ENCODE measurements around the gene GPR15. TPM values are rescaled to one million over a fixed set of nuclear protein-coding genes. Genes with fewer than 3 reads are reported as not detected.

Gene GPR15
- total RNA-seq, 2 experiments from 2014 or later: 31.0 to 35.0 TPM

DNA sequence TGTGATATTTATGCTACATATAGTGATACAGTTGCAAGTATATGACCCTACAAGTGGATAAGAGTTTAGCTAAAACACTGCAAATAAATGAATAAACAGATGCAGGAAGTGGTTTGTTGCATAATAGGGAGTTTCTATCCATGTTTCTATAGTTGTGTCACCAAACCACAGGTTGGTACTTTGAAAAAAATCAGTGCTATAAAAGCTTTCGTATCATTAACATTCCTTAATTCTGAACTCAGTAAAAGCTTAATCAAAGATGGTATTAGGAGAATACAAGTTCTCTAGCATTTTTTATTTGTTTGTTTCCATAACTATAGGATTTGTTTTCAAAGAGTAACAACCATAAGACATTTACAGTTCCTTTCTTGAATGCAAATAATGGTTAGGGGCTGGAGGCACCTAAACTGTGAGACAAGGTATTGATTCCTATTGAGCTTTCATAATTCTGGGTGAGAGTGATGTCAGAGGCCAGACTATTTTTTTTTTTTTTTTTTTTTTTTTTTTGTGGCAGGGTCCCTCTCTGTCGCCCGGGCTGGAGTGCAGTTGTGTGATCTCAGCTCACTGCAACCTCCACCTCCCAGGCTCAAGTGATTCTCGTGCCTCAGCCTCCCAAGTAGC is 32.0 kb downstream of the GPR15 start:
- DNase-seq: no peak
- Mint-ChIP-seq H3K27me3 (no peaks in the 10 kb centered on the region), H3K4me3 (peak overlapping the region; percentile 53), H3K36me3 (ENCODE audit: low read depth) (peaks cover 25% of the 10 kb centered on the region), H3K4me1 (peaks cover 84% of the 10 kb centered on the region), H3K27ac (peak overlapping the region; percentile 99), H3K9me3 (peaks cover 4% of the 10 kb centered on the region)
- ChIA-PET CTCF (interaction anchor here (0.7 to 2.9 kb wide), 7 partner anchors 8 to 525 kb away, joined by 3 to 11 read pairs (median 4); no protein-coding TSS in a partner anchor), POLR2A (interaction anchor here (0.6 to 1.6 kb wide), 4 partner anchors 9 to 558 kb away, joined by 3 to 6 read pairs (median 4); partner anchors contain the start of gene CLDND1)

DNA sequence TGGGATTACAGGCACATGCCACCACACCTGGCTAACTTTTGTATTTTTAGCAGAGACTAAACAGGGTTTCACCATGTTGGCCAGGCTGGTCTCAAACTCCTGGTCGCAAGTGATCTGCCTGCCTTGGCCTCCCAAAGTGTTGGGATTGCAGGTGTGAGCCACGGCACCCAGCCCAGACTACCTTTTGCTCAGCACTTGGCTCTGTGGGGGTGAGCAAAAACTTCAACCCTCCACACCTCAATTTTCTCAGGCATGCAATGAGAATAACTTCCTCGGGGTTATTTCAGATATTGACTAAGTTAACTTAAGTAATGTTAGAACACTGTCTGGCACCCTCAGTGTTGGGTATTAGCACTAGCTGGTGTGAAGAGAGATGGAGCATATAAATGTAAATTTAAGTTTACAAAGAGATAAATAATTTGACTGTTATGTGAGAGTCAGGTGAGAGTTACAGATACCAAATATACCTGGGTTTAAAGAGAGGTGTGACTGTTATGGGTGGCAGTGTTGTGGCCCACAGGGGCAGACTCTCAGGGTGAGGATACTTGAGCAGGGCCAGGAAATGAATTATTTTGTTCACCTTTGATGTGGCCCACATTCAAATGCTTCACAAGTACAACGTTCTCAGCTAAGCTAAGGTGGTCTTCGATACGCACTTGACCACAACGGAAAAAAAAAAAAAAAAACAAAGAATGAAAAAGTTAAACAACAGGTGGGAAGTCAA is 32.7 kb downstream of the GPR15 start:
- peaks cover 9% of the 10 kb centered on the region for H3K9me3 Mint-ChIP-seq
- H3K27me3 Mint-ChIP-seq: no peaks in the 10 kb centered on the region
- H3K4me3 Mint-ChIP-seq: peak overlapping the region; percentile 69
- ChIA-PET CTCF (interaction anchor here (0.7 to 2.9 kb wide), 10 partner anchors 8 to 526 kb away, joined by 3 to 11 read pairs (median 4); no protein-coding TSS in a partner anchor), POLR2A (interaction anchor here (0.6 to 1.6 kb wide), 5 partner anchors 9 to 1378 kb away, joined by 3 to 6 read pairs (median 4); partner anchors contain the start of gene CLDND1)
- H3K27ac Mint-ChIP-seq: peak overlapping the region; percentile 99
- peaks cover 84% of the 10 kb centered on the region for H3K4me1 Mint-ChIP-seq
- DNase-seq: peak; percentile 51
- peaks cover 24% of the 10 kb centered on the region for H3K36me3 Mint-ChIP-seq (ENCODE audit: low read depth)

DNA sequence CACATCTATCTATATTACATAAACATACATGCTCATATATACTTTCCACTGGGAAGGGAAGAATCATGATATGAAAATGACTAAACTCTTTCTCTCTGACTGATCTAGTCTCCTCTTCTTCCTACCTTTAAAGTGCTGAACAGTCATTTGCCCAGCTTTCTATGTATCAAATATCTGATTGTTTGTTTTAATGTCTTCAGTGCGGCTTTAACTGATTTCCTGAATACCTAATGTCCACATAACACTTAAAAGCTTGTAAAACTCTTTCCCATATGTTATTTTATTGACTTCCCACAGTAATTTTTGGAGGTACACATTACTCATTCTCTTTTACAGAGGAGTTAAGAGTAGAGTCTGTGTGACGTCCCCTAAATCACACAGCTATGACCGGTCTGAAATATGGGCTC is 33.5 kb downstream of the GPR15 start:
- Mint-ChIP-seq H3K4me3 (peak overlapping the region; percentile 34), H3K9me3 (peaks cover 9% of the 10 kb centered on the region), H3K27ac (peak overlapping the region; percentile 99), H3K36me3 (ENCODE audit: low read depth) (peaks cover 24% of the 10 kb centered on the region), H3K4me1 (peaks cover 83% of the 10 kb centered on the region), H3K27me3 (no peaks in the 10 kb centered on the region)
- DNase-seq: no peak
- ChIA-PET POLR2A (interaction anchor here (0.6 to 1.6 kb wide), 3 partner anchors 9 to 29 kb away, joined by 4 read pairs; no protein-coding TSS in a partner anchor), CTCF (interaction anchor here (1.0 to 1.5 kb wide), 6 partner anchors 14 to 525 kb away, joined by 3 to 4 read pairs (median 3); no protein-coding TSS in a partner anchor)

DNA sequence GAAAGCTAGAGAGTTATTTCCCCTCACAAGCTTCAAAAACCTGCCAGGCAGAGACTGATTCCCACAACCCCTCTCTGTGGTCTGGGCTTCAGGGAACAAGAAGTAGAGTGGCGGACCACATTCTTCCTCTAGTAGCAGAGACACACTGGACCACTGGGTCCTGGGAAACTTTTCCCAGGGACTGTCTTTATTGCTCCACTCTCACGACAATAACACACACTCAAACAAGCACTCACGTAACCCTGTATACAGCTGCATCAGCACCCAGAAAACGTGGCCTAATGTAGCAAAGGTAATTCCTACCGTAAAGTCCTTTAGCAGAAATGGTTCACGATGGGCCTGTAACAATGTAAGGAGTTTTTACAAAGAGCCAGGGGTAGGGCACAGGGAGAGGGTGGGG is 34.1 kb downstream of the GPR15 start:
- ChIA-PET POLR2A (interaction anchor here (0.6 to 1.1 kb wide), 2 partner anchors 10 to 28 kb away, joined by 4 read pairs; no protein-coding TSS in a partner anchor), CTCF (interaction anchor here (1.0 to 1.5 kb wide), 7 partner anchors 8 to 526 kb away, joined by 3 to 4 read pairs (median 4); no protein-coding TSS in a partner anchor)
- no peak for DNase-seq
- Mint-ChIP-seq H3K36me3 (ENCODE audit: low read depth) (peaks cover 26% of the 10 kb centered on the region), H3K9me3 (peaks cover 9% of the 10 kb centered on the region), H3K27ac (peak overlapping the region; percentile 99), H3K4me3 (no peak overlapping the region), H3K27me3 (no peaks in the 10 kb centered on the region), H3K4me1 (peaks cover 83% of the 10 kb centered on the region)

DNA sequence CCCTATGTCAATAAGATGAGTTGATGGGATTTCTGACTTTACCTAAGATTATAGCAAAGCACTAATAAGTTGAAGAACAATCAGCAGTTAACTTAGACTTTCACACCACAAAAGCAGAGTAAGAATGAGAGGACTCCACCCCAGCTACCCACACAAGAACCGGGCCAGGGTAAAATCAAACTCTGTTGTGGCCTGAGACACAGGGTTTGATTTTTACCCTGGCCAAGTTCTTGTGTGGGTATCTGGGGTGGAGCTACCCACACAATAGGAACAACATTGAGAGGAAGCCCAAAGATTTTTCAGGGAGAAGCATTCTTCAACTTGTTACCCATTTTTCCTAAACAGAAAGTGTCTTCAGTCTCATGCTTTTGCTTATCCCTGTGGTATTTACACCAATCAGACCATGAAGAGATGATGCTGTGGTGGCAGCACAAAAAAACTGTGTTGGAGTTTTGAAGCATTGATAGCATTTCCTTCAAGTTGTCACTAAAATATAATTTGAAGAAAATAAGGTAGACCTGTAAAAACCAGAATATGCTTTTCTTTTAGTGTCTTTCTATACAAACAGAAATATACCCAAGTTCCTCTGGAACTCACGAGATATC is 36.0 kb downstream of the GPR15 start:
- H3K27ac Mint-ChIP-seq: peak overlapping the region; percentile 99
- peak; percentile 51 for DNase-seq
- no peaks in the 10 kb centered on the region for H3K27me3 Mint-ChIP-seq
- H3K36me3 Mint-ChIP-seq (ENCODE audit: low read depth): peaks cover 28% of the 10 kb centered on the region
- peaks cover 9% of the 10 kb centered on the region for H3K9me3 Mint-ChIP-seq
- CTCF ChIA-PET: no interaction called here
- peak overlapping the region; percentile 18 for H3K4me3 Mint-ChIP-seq
- H3K4me1 Mint-ChIP-seq: peaks cover 82% of the 10 kb centered on the region
- POLR2A ChIA-PET: no interaction called here

DNA sequence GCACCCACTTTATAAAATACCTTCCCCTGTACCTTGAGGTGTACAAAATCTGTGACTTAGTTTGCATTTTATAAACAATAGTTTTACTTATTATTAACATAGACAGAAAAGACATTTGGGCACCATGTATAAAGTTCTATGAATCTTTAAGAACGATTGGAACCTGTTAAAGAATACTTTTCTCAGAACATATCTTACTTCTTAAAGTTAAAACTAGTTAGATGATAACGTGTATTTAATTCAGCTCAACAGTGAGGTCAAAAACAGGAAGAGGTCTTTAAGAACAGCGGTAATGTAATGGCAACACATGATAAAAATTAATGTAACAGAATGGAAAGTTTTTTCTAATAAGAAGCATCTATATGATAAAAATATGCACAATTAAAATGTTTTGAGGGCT is 36.6 kb downstream of the GPR15 start:
- no peak for DNase-seq
- H3K4me3 Mint-ChIP-seq: no peak overlapping the region
- CTCF ChIA-PET: no interaction called here
- POLR2A ChIA-PET: no interaction called here
- H3K27me3 Mint-ChIP-seq: no peaks in the 10 kb centered on the region
- H3K9me3 Mint-ChIP-seq: peaks cover 9% of the 10 kb centered on the region
- H3K27ac Mint-ChIP-seq: peak overlapping the region; percentile 99
- H3K4me1 Mint-ChIP-seq: peaks cover 82% of the 10 kb centered on the region
- peaks cover 28% of the 10 kb centered on the region for H3K36me3 Mint-ChIP-seq (ENCODE audit: low read depth)

DNA sequence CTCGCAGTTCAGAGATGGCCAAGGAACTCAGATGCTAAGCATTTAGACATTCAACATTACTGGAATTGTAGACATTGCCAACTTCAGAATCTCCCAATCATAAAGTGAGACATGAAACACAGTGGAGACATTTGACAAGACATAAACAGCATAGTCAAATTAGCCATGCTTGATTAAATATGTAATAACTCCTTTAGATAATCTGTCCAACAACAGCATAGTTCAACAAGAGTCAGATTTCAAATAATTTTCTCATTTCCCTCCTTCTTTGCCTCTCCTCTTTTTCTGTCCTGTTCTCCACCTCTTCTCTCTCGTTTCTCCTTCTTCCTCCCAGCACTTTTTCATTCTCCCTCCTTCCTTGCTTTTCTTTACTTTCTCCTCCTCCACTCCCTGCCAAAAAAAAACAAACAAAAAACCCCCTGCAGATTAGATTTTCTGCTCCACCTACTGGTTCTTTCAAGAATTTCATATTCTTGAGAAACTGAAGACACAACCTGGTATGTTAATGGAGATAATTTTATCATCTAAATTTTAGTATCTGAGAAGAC is 41.5 kb downstream of the GPR15 start:
- Mint-ChIP-seq H3K4me1 (peaks cover 68% of the 10 kb centered on the region), H3K27me3 (no peaks in the 10 kb centered on the region), H3K9me3 (peaks cover 17% of the 10 kb centered on the region), H3K4me3 (peak overlapping the region; percentile 35), H3K36me3 (ENCODE audit: low read depth) (peaks cover 50% of the 10 kb centered on the region), H3K27ac (peak overlapping the region; percentile 85)
- DNase-seq: no peak
- CTCF ChIA-PET: interaction anchor here (1.1 to 2.1 kb wide), 6 partner anchors 8 to 56 kb away, joined by 3 to 11 read pairs (median 4); no protein-coding TSS in a partner anchor
- POLR2A ChIA-PET: no interaction called here

DNA sequence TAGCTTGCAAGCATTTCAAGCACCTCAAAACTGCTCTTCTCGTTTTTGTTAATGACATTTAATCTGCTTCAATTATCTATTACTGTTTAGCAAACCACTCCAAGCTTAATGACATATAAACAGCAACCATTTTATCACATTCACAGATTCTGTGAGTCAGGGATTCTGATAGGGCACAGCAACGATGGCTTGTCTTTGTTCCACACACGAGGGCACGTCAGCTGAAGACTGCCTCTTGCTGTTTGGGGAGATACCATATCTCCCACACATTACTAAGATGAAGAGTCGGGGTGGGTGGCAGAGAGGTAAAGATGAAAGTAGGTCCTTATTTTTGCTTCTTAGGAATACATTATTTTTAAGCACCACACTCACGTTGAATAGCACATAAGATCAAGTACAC is 42.4 kb downstream of the GPR15 start:
- POLR2A ChIA-PET: no interaction called here
- no peak overlapping the region for H3K4me3 Mint-ChIP-seq
- H3K36me3 Mint-ChIP-seq (ENCODE audit: low read depth): peaks cover 54% of the 10 kb centered on the region
- H3K27me3 Mint-ChIP-seq: no peaks in the 10 kb centered on the region
- peaks cover 64% of the 10 kb centered on the region for H3K4me1 Mint-ChIP-seq
- peaks cover 14% of the 10 kb centered on the region for H3K9me3 Mint-ChIP-seq
- CTCF ChIA-PET: interaction anchor here (0.7 to 1.7 kb wide), 5 partner anchors 16 to 62 kb away, joined by 3 to 5 read pairs (median 3); partner anchors contain the start of gene CPOX
- H3K27ac Mint-ChIP-seq: peak overlapping the region; percentile 85
- no peak for DNase-seq

DNA sequence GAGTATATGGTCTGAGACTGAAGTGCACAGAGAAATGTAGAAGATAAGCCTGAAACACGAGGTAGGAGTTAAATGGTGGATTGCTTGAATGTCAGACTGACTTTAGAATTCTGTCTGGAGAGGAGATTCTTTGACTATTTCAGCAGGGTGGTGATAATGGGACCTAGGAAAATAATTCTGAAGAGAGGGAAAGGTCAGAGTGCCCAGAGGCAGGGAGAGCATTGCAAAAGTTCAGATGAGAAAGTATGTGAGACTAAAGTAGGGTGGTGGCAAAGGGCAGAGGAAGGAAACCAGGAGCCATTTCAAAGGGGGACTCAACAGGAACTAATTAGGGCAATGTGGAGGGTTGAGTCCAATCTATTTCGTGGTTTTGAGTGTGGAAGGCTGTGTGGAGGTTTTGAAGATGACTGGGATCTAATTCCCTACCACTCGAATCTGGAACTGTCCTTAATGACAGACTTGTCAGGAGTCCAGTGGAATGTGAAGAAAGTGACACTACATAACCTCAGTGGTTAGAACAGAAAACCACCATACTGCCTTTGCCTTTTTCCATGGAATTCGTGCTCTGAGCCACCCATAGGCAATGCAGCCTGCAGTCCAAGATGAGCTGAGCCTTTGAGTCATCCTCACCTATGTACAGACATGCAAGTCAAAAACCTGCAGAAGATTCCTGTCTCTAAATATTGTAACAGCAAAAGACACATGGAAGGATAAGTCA is 45.6 kb downstream of the GPR15 start:
- Mint-ChIP-seq H3K36me3 (ENCODE audit: low read depth) (peaks cover 66% of the 10 kb centered on the region), H3K27me3 (no peaks in the 10 kb centered on the region), H3K4me3 (no peak overlapping the region), H3K9me3 (peaks cover 8% of the 10 kb centered on the region), H3K4me1 (peaks cover 61% of the 10 kb centered on the region), H3K27ac (no peak overlapping the region)
- CTCF ChIA-PET: interaction anchor here (1.1 to 1.5 kb wide), 2 partner anchors 12 to 19 kb away, joined by 4 read pairs; no protein-coding TSS in a partner anchor
- no peak for DNase-seq
- POLR2A ChIA-PET: no interaction called here

DNA sequence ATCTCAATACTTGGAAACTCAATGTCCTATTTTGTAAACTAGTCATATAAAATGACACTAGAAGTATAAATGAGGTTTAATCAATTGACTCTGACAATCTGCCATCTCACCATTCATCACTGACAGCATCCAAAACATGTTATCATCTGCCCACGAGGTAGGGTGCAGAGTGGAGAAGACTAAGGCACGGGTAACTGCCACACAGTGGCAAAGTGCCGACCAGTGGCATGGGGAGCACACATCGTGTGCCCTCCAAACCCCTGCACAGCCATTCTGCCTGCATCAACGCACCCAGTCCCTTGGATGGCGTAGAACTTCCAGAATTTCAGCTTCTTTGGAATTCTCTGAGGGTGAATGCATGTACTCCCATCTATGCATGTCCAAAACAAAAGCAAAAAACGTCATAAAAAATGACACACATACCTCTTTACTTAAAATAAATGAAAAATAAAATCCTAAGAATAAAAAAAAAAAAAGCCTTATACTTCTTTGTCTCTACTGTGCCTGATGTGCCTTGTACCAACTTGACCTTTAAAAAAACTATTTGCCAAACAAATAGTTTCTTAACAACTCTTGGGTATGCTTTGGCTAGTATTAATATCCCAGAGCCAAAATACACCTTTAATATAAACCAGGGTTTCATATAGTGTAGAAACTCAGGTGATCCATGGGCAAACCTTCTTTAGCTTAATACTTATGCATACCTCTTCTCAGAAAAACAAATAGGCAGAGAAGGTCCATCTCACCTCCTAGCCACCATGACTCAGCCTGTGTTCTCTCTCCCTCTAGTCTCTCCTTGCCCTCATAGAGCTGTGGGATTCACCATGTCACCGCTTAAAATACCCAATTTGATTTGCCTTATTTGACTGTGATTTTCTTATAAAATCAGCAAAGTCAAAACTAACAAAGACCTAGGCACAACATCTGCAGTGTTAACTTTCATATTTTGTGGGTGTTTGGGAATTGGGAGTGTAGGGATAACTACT is 48.9 kb downstream of the GPR15 start:
- peaks cover 8% of the 10 kb centered on the region for H3K9me3 Mint-ChIP-seq
- CTCF ChIA-PET: interaction anchor here (1.0 to 1.5 kb wide), 3 partner anchors 8 to 26 kb away, joined by 3 to 4 read pairs (median 3); no protein-coding TSS in a partner anchor
- no peak overlapping the region for H3K27ac Mint-ChIP-seq
- peaks cover 90% of the 10 kb centered on the region for H3K36me3 Mint-ChIP-seq (ENCODE audit: low read depth)
- H3K4me1 Mint-ChIP-seq: peaks cover 64% of the 10 kb centered on the region
- no peaks in the 10 kb centered on the region for H3K27me3 Mint-ChIP-seq
- POLR2A ChIA-PET: no interaction called here
- H3K4me3 Mint-ChIP-seq: no peak overlapping the region
- no peak for DNase-seq

DNA sequence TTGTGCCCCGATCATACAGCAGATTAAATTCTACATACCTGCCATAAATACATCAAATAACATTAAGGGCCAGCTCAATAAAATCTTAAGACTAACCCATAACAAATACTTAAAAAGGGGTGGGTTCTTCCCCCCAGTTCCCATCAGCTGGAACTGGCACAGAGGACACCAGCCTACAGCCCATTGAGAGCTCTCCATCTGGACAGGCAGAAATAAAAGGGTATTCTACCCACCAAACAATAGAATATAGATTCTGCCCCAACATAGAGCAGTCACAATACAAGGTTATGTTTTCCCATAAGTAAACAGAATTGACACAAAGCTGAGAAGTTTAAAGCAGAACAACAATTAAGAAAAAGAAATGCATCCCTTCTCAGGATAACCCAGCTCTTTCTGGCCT is 49.7 kb downstream of the GPR15 start:
- CTCF ChIA-PET: interaction anchor here (1.0 to 1.5 kb wide), 3 partner anchors 9 to 26 kb away, joined by 3 to 4 read pairs (median 3); no protein-coding TSS in a partner anchor
- Mint-ChIP-seq H3K27ac (no peak overlapping the region), H3K4me1 (peaks cover 66% of the 10 kb centered on the region)

More for the DNA sequence above, 49.7 kb downstream of the GPR15 start:
- H3K4me3 Mint-ChIP-seq: no peak overlapping the region
- peaks cover 91% of the 10 kb centered on the region for H3K36me3 Mint-ChIP-seq (ENCODE audit: low read depth)
- no peaks in the 10 kb centered on the region for H3K27me3 Mint-ChIP-seq
- POLR2A ChIA-PET: no interaction called here
- H3K9me3 Mint-ChIP-seq: peaks cover 4% of the 10 kb centered on the region
- no peak for DNase-seq
